Neural cell (in vitro differentiated cells): ENCODE data around the gene C1orf74. TPM values are rescaled to one million over a fixed set of nuclear protein-coding genes. Genes with fewer than 3 reads are reported as not detected.

ENCODE experiments used
- H2AFZ ChIP-seq: fragments of 200-600, 300-800 bp; sonication (generic), shearing (Covaris generic); 2 replicates; pipeline ENCODE4 v1.6.0; 2014; ENCODE audit warnings: low read depth, mild to moderate bottlenecking, antibody characterized with exemption, low read length, moderate library complexity
- H3F3A ChIP-seq: fragments of 200-600 bp; shearing (Covaris generic); 2 replicates; pipeline ENCODE4 v1.6.1; 2016; ENCODE audit warnings: mild to moderate bottlenecking, moderate library complexity, mixed read lengths, antibody characterized with exemption, low read length; ENCODE audit not compliant: insufficient read depth, poor library complexity, severe bottlenecking
- H3K27ac ChIP-seq: fragments of 200-600, 300-800 bp; sonication (generic), shearing (Covaris generic); 2 replicates; pipeline ENCODE4 v1.5.1; 2014; ENCODE audit warnings: mild to moderate bottlenecking, low read length, moderate library complexity
- H3K27me3 ChIP-seq: fragments of 300-800, 200-600 bp; sonication (generic), shearing (Covaris generic); 2 replicates; pipeline ENCODE4 v1.6.0; 2014; ENCODE audit warnings: mild to moderate bottlenecking, low read depth, low read length, moderate library complexity; ENCODE audit not compliant: insufficient read depth
- H3K36me3 ChIP-seq: fragments of 300-800, 200-600 bp; sonication (generic), shearing (Covaris generic); 2 replicates; pipeline ENCODE4 v1.5.1; 2014; ENCODE audit warnings: mild to moderate bottlenecking, antibody characterized with exemption, low read length, moderate library complexity; ENCODE audit not compliant: insufficient read depth
- H3K4me2 ChIP-seq: fragments of 300-800, 200-600 bp; sonication (generic), shearing (Covaris generic); 2 replicates; pipeline ENCODE4 v1.6.0; 2014; ENCODE audit warnings: mild to moderate bottlenecking, low read length
- H3K4me3 ChIP-seq: fragments of 300-800, 200-600 bp; sonication (generic), shearing (Covaris generic); 2 replicates; pipeline ENCODE4 v1.5.1; 2014; ENCODE audit warnings: mild to moderate bottlenecking, low read length, moderate library complexity
- H3K79me2 ChIP-seq: fragments of 200-600 bp; shearing (Covaris generic); replicated peaks from 2 replicates; pipeline ENCODE4 v1.6.0; 2014; ENCODE audit warnings: mild to moderate bottlenecking, low read length, moderate library complexity; ENCODE audit not compliant: insufficient read depth
- H3K9ac ChIP-seq: fragments of 300-800, 200-600 bp; sonication (generic), shearing (Covaris generic); 2 replicates; pipeline ENCODE4 v1.6.1; 2016; ENCODE audit warnings: mild to moderate bottlenecking, low read length, mixed read lengths
- H3K9me2 ChIP-seq: fragments of 200-600 bp; shearing (Covaris generic); 2 replicates; pipeline ENCODE4 v1.6.1; 2016; ENCODE audit warnings: mild to moderate bottlenecking, low read length, mixed read lengths; ENCODE audit not compliant: insufficient read depth
- H3K9me3 ChIP-seq: fragments of 200-600, 300-800 bp; sonication (generic), shearing (Covaris generic); 2 replicates; pipeline ENCODE4 v1.6.1; 2016; ENCODE audit warnings: mild to moderate bottlenecking, mixed run types, low read length, moderate library complexity, mixed read lengths
- H4K20me1 ChIP-seq: fragments of 200-600 bp; shearing (Covaris generic); 2 replicates; pipeline ENCODE4 v1.6.1; 2016; ENCODE audit warnings: mild to moderate bottlenecking, mixed run types; ENCODE audit not compliant: insufficient read depth
- CTCF ChIP-seq: fragments of 450-650 bp; IDR thresholded peaks from 2 replicates; pipeline ENCODE4 v1.5.1; 2014; ENCODE audit warnings: antibody characterized with exemption, mild to moderate bottlenecking, moderate library complexity; ENCODE audit not compliant: poor library complexity, severe bottlenecking
- EP300 ChIP-seq: fragments of 450-650 bp; conservative IDR thresholded peaks from 2 replicates; pipeline ENCODE4 v1.6.1; 2014; ENCODE audit warnings: antibody characterized with exemption, mild to moderate bottlenecking, moderate library complexity; ENCODE audit not compliant: poor library complexity, severe bottlenecking
- MXI1 ChIP-seq: fragments of 450-650 bp; conservative IDR thresholded peaks from 2 replicates; pipeline ENCODE4 v1.6.1; 2014; ENCODE audit warnings: antibody characterized with exemption, mild to moderate bottlenecking; ENCODE audit not compliant: poor library complexity, severe bottlenecking
- POLR2AphosphoS5 ChIP-seq: IDR thresholded peaks from 2 replicates; pipeline ENCODE4 v1.6.1; 2012
- RAD21 ChIP-seq: fragments of 450-650 bp; conservative IDR thresholded peaks from 2 replicates; pipeline ENCODE4 v1.6.1; 2014; ENCODE audit warnings: antibody characterized with exemption, mild to moderate bottlenecking, moderate library complexity
- REST ChIP-seq: IDR thresholded peaks from 2 replicates; pipeline ENCODE4 v1.6.1; 2012; ENCODE audit warnings: borderline replicate concordance
- SMC3 ChIP-seq: fragments of 450-650 bp; conservative IDR thresholded peaks from 2 replicates; pipeline ENCODE4 v1.6.1; 2014; ENCODE audit warnings: antibody characterized with exemption, mild to moderate bottlenecking, moderate library complexity; ENCODE audit not compliant: poor library complexity
- TAF1 ChIP-seq: IDR thresholded peaks from 2 replicates; pipeline ENCODE4 v1.6.1; 2012; ENCODE audit warnings: low read depth
- polyA plus RNA-seq: library from polyadenylated mRNA; depleted of rRNA; stranded (reverse); fragments of >200 nt; gene quantifications from 2 replicates; pipeline ENCODE4 v1.2.3, GENCODE V29; 2014

The C1orf74 gene
- polyA plus RNA-seq, 1 donor from 2014 or later = 1.4 TPM

- H3K27ac ChIP-seq = no peak overlapping the region
- H3K9me3 ChIP-seq = no peaks in the 10 kb centered on the region
- no peaks in the 10 kb centered on the region for H3F3A ChIP-seq
- no peak overlapping the region for H3K4me2 ChIP-seq
- H3K9ac ChIP-seq = no peak overlapping the region
- H3K27me3 ChIP-seq = peaks cover 31% of the 10 kb centered on the region
- H3K36me3 ChIP-seq = no peaks in the 10 kb centered on the region
- no peak overlapping the region for H2AFZ ChIP-seq
- H3K79me2 ChIP-seq = no peaks in the 10 kb centered on the region
- TF ChIP-seq REST (no peak), TAF1 (no peak), SMC3 (no peak)
- no peaks in the 10 kb centered on the region for H4K20me1 ChIP-seq
- H3K4me3 ChIP-seq = no peak overlapping the region
- no peaks in the 10 kb centered on the region for H3K9me2 ChIP-seq
Measured at GRCh38 chr1:209803568-209803967, 19.2 kb upstream of the C1orf74 start.

- Histone ChIP-seq H3K27ac (no peak overlapping the region), H3K4me2 (no peak overlapping the region), H2AFZ (no peak overlapping the region), H3K36me3 (no peaks in the 10 kb centered on the region), H3K27me3 (peaks cover 31% of the 10 kb centered on the region), H4K20me1 (no peaks in the 10 kb centered on the region), H3F3A (no peaks in the 10 kb centered on the region), H3K9me3 (no peaks in the 10 kb centered on the region), H3K4me3 (no peak overlapping the region), H3K79me2 (no peaks in the 10 kb centered on the region), H3K9ac (no peak overlapping the region), H3K9me2 (no peaks in the 10 kb centered on the region)
- TF ChIP-seq CTCF (no peak), TAF1 (no peak), EP300 (no peak), RAD21 (no peak), MXI1 (no peak), POLR2AphosphoS5 (no peak), SMC3 (no peak), REST (no peak)
Measured at GRCh38 chr1:209802780-209803152, 18.4 kb upstream of the C1orf74 start.
